Chondrocyte (in vitro differentiated cells): ENCODE measurements around the gene FBXO36. TPM values are rescaled to one million over a fixed set of nuclear protein-coding genes. Genes with fewer than 3 reads are reported as not detected.

Experiments used
- DNase-seq: peaks from one replicate; pipeline ENCODE4 v3.0.0; 2021; ENCODE audit warnings: mixed read lengths, low spot score
- H3K27ac Mint-ChIP-seq: one replicate; pipeline ENCODE4 v1.8.0; 2021; ENCODE audit warnings: mild to moderate bottlenecking, moderate library complexity, mixed read lengths; ENCODE audit not compliant: unreplicated experiment
- H3K27me3 Mint-ChIP-seq: 2 replicates; pipeline ENCODE4 v1.8.0; 2021; ENCODE audit warnings: low read depth, mixed read lengths
- H3K36me3 Mint-ChIP-seq: 2 replicates; pipeline ENCODE4 v1.8.0; 2021; ENCODE audit warnings: low read depth, mixed read lengths
- H3K4me1 Mint-ChIP-seq: 2 replicates; pipeline ENCODE4 v1.8.0; 2021; ENCODE audit warnings: low read depth, mild to moderate bottlenecking, mixed read lengths
- H3K4me3 Mint-ChIP-seq: one replicate; pipeline ENCODE4 v1.8.0; 2021; ENCODE audit warnings: mild to moderate bottlenecking, moderate library complexity, mixed read lengths; ENCODE audit not compliant: unreplicated experiment
- H3K9me3 Mint-ChIP-seq: 2 replicates; pipeline ENCODE4 v1.8.0; 2021; ENCODE audit warnings: low read depth, mixed read lengths
- CTCF ChIP-seq: fragments of 200-600 bp; sonication (generic); IDR thresholded peaks from 2 replicates; pipeline ENCODE4 v1.5.0; 2021; ENCODE audit warnings: antibody characterized with exemption, mild to moderate bottlenecking, moderate library complexity
- total RNA-seq: library from RNA; stranded (reverse); gene quantifications from 3 replicates; pipeline ENCODE4 v1.2.1, GENCODE V29; 2021

Gene FBXO36
- total RNA-seq, 1 donor from 2014 or later: 3.0 TPM

DNA sequence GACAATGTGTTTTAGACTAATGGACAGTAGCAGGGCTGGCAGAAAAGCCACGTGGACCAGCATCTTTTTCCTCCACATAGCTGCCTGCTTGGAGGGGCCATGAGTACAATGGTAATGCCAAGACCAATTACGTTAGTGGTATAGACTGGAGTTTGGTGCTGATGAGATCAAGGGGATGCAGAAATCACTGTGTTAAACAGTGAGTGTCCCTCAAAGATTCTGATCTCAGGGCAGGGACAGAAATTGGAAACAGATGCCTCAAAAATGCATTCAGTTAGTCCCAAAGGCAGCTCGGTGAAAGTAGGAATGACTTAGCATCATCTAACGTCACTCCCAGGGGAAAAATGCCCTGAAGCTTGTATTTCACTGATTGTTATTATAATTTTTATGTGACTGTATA lies 74.0 kb downstream of the FBXO36 start:
- H3K9me3 Mint-ChIP-seq: peaks cover 5% of the 10 kb centered on the region
- peaks cover 6% of the 10 kb centered on the region for H3K36me3 Mint-ChIP-seq
- no peaks in the 10 kb centered on the region for H3K4me1 Mint-ChIP-seq
- H3K4me3 Mint-ChIP-seq: no peak overlapping the region
- no peak for TF ChIP-seq CTCF
- no peaks in the 10 kb centered on the region for H3K27me3 Mint-ChIP-seq
- H3K27ac Mint-ChIP-seq: no peak overlapping the region
- DNase-seq: no peak

- no peaks in the 10 kb centered on the region for H3K27me3 Mint-ChIP-seq
Measured at GRCh38 chr2:229997565-229997964, 75.3 kb downstream of the FBXO36 start.

DNA sequence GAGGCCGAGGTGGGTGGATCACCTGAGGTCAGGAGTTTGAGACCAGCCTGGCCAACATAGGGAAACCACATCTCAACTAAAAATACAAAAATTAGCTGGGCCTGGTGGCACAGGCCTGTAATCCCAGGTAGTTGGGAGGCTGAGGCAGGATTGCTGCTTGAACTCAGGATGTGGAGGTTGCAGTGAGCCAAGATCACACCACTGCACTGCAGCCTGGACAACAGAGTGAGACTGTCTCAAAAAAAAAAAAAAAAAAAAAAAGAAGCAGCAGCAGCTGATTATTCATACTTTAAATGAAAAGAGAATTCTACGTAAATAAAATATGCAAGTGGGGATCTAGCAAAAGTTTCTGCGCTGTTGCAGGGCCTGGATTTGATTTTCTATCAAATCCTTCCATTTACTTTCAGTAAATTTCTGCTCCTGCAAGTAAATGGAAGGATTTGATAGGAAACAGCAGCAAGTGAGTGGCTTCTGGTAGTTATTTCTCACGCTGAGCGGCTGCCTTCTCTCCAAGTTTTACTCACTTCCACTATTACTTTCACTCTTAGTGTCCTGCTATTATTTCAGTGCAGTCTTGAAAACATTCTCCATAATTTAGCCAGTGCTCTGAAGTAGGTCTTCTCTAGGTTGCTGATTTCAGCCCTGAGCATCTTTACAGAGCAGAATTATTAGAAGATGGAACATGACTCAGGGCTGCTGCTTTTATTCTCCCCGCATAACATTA lies 78.0 kb downstream of the FBXO36 start:
- Mint-ChIP-seq H3K4me3 (no peak overlapping the region), H3K27ac (no peak overlapping the region), H3K36me3 (peaks cover 4% of the 10 kb centered on the region), H3K9me3 (no peaks in the 10 kb centered on the region), H3K4me1 (no peaks in the 10 kb centered on the region), H3K27me3 (no peaks in the 10 kb centered on the region)
- DNase-seq: no peak
- no peak for TF ChIP-seq CTCF

More at GRCh38 chr2:229997565-229997964, 75.3 kb downstream of the FBXO36 start:
- H3K36me3 Mint-ChIP-seq: peaks cover 4% of the 10 kb centered on the region
- H3K9me3 Mint-ChIP-seq: no peaks in the 10 kb centered on the region
- TF ChIP-seq CTCF: no peak
- no peak overlapping the region for H3K4me3 Mint-ChIP-seq
- no peak overlapping the region for H3K27ac Mint-ChIP-seq
- no peaks in the 10 kb centered on the region for H3K4me1 Mint-ChIP-seq
- DNase-seq: no peak

DNA sequence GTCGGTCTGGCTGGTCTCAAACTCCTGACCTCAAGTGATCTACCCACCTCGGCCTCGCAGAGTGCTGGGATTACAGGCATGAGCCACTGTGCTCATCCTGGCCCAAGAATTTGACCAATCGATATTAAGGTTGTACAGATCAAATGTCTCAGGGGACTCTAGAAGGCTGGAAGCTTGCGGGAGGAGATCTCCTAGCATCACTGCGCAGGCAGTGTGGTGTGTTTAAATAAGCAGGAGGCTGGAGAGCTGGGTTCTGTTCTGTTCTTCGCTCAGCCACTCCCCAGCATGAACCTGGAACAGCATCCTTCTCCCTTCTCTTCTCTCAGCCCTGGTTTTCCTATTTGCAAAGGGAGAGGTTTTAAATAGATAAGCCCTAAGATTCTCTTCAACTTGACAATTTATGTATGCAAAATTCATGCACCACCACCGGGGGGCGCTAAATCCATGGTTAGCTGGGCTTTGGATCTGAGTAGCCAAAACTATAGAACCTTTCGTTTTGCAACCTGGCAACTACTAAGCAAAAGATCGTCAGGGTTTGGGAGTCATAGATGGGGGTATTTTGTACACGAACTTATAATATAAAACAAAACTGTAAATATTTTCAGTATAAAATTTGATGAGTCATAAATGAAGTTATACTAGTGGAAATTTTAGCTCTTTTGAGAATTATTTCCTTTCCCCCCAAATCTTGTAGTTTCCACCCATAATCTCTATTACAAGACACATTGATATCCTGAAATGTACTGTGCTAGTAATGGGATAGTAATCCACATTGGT lies 85.8 kb downstream of the FBXO36 start:
- peak; percentile 97 for TF ChIP-seq CTCF
- no peak for DNase-seq
- no peaks in the 10 kb centered on the region for H3K9me3 Mint-ChIP-seq
- no peak overlapping the region for H3K4me3 Mint-ChIP-seq
- H3K4me1 Mint-ChIP-seq: peaks cover 19% of the 10 kb centered on the region
- H3K27ac Mint-ChIP-seq: no peak overlapping the region
- no peaks in the 10 kb centered on the region for H3K36me3 Mint-ChIP-seq
- no peaks in the 10 kb centered on the region for H3K27me3 Mint-ChIP-seq

- H3K36me3 Mint-ChIP-seq: no peaks in the 10 kb centered on the region
- no peak for TF ChIP-seq CTCF
- H3K9me3 Mint-ChIP-seq: no peaks in the 10 kb centered on the region
- no peak overlapping the region for H3K4me3 Mint-ChIP-seq
- peaks cover 19% of the 10 kb centered on the region for H3K4me1 Mint-ChIP-seq
- no peak for DNase-seq
- no peak overlapping the region for H3K27ac Mint-ChIP-seq
- no peaks in the 10 kb centered on the region for H3K27me3 Mint-ChIP-seq
Measured at GRCh38 chr2:230008708-230009066, 86.4 kb downstream of the FBXO36 start.
